Neural cell (in vitro differentiated cells): Measurements from ENCODE around the gene SLC35E4. TPM values are rescaled to one million over a fixed set of nuclear protein-coding genes. Genes with fewer than 3 reads are reported as not detected.
A peak's percentile ranks its signal among the peaks of the same experiment; 100 is the strongest.

Source experiments
- H2AFZ ChIP-seq: fragments of 200-600, 300-800 bp; sonication (generic), shearing (Covaris generic); 2 replicates; pipeline ENCODE4 v1.6.0; 2014; ENCODE audit warnings: low read depth, mild to moderate bottlenecking, antibody characterized with exemption, low read length, moderate library complexity
- H3F3A ChIP-seq: fragments of 200-600 bp; shearing (Covaris generic); 2 replicates; pipeline ENCODE4 v1.6.1; 2016; ENCODE audit warnings: mild to moderate bottlenecking, moderate library complexity, mixed read lengths, antibody characterized with exemption, low read length; ENCODE audit not compliant: insufficient read depth, poor library complexity, severe bottlenecking
- H3K27ac ChIP-seq: fragments of 200-600, 300-800 bp; sonication (generic), shearing (Covaris generic); 2 replicates; pipeline ENCODE4 v1.5.1; 2014; ENCODE audit warnings: mild to moderate bottlenecking, low read length, moderate library complexity
- H3K27me3 ChIP-seq: fragments of 300-800, 200-600 bp; sonication (generic), shearing (Covaris generic); 2 replicates; pipeline ENCODE4 v1.6.0; 2014; ENCODE audit warnings: mild to moderate bottlenecking, low read depth, low read length, moderate library complexity; ENCODE audit not compliant: insufficient read depth
- H3K36me3 ChIP-seq: fragments of 300-800, 200-600 bp; sonication (generic), shearing (Covaris generic); 2 replicates; pipeline ENCODE4 v1.5.1; 2014; ENCODE audit warnings: mild to moderate bottlenecking, antibody characterized with exemption, low read length, moderate library complexity; ENCODE audit not compliant: insufficient read depth
- H3K4me2 ChIP-seq: fragments of 300-800, 200-600 bp; sonication (generic), shearing (Covaris generic); 2 replicates; pipeline ENCODE4 v1.6.0; 2014; ENCODE audit warnings: mild to moderate bottlenecking, low read length
- H3K4me3 ChIP-seq: fragments of 300-800, 200-600 bp; sonication (generic), shearing (Covaris generic); 2 replicates; pipeline ENCODE4 v1.5.1; 2014; ENCODE audit warnings: mild to moderate bottlenecking, low read length, moderate library complexity
- H3K79me2 ChIP-seq: fragments of 200-600 bp; shearing (Covaris generic); replicated peaks from 2 replicates; pipeline ENCODE4 v1.6.0; 2014; ENCODE audit warnings: mild to moderate bottlenecking, low read length, moderate library complexity; ENCODE audit not compliant: insufficient read depth
- H3K9ac ChIP-seq: fragments of 300-800, 200-600 bp; sonication (generic), shearing (Covaris generic); 2 replicates; pipeline ENCODE4 v1.6.1; 2016; ENCODE audit warnings: mild to moderate bottlenecking, low read length, mixed read lengths
- H3K9me2 ChIP-seq: fragments of 200-600 bp; shearing (Covaris generic); 2 replicates; pipeline ENCODE4 v1.6.1; 2016; ENCODE audit warnings: mild to moderate bottlenecking, low read length, mixed read lengths; ENCODE audit not compliant: insufficient read depth
- H3K9me3 ChIP-seq: fragments of 200-600, 300-800 bp; sonication (generic), shearing (Covaris generic); 2 replicates; pipeline ENCODE4 v1.6.1; 2016; ENCODE audit warnings: mild to moderate bottlenecking, mixed run types, low read length, moderate library complexity, mixed read lengths
- H4K20me1 ChIP-seq: fragments of 200-600 bp; shearing (Covaris generic); 2 replicates; pipeline ENCODE4 v1.6.1; 2016; ENCODE audit warnings: mild to moderate bottlenecking, mixed run types; ENCODE audit not compliant: insufficient read depth
- CTCF ChIP-seq: fragments of 450-650 bp; IDR thresholded peaks from 2 replicates; pipeline ENCODE4 v1.5.1; 2014; ENCODE audit warnings: antibody characterized with exemption, mild to moderate bottlenecking, moderate library complexity; ENCODE audit not compliant: poor library complexity, severe bottlenecking
- EP300 ChIP-seq: fragments of 450-650 bp; conservative IDR thresholded peaks from 2 replicates; pipeline ENCODE4 v1.6.1; 2014; ENCODE audit warnings: antibody characterized with exemption, mild to moderate bottlenecking, moderate library complexity; ENCODE audit not compliant: poor library complexity, severe bottlenecking
- EZH2 ChIP-seq: fragments of 200-600, 300-800 bp; shearing (Covaris generic), sonication (generic); IDR thresholded peaks from 2 replicates; pipeline ENCODE4 v1.6.1; 2014; ENCODE audit warnings: antibody characterized with exemption, low read length, borderline replicate concordance, mild to moderate bottlenecking; ENCODE audit not compliant: insufficient read depth, poor library complexity, severe bottlenecking
- MXI1 ChIP-seq: fragments of 450-650 bp; conservative IDR thresholded peaks from 2 replicates; pipeline ENCODE4 v1.6.1; 2014; ENCODE audit warnings: antibody characterized with exemption, mild to moderate bottlenecking; ENCODE audit not compliant: poor library complexity, severe bottlenecking
- POLR2AphosphoS5 ChIP-seq: IDR thresholded peaks from 2 replicates; pipeline ENCODE4 v1.6.1; 2012
- RAD21 ChIP-seq: fragments of 450-650 bp; conservative IDR thresholded peaks from 2 replicates; pipeline ENCODE4 v1.6.1; 2014; ENCODE audit warnings: antibody characterized with exemption, mild to moderate bottlenecking, moderate library complexity
- REST ChIP-seq: IDR thresholded peaks from 2 replicates; pipeline ENCODE4 v1.6.1; 2012; ENCODE audit warnings: borderline replicate concordance
- SMC3 ChIP-seq: fragments of 450-650 bp; conservative IDR thresholded peaks from 2 replicates; pipeline ENCODE4 v1.6.1; 2014; ENCODE audit warnings: antibody characterized with exemption, mild to moderate bottlenecking, moderate library complexity; ENCODE audit not compliant: poor library complexity
- TAF1 ChIP-seq: IDR thresholded peaks from 2 replicates; pipeline ENCODE4 v1.6.1; 2012; ENCODE audit warnings: low read depth
- polyA plus RNA-seq: library from polyadenylated mRNA; depleted of rRNA; stranded (reverse); fragments of >200 nt; gene quantifications from 2 replicates; pipeline ENCODE4 v1.2.3, GENCODE V29; 2014

SLC35E4 gene
- polyA plus RNA-seq, 1 donor from 2014 or later, result 5.5 TPM

DNA sequence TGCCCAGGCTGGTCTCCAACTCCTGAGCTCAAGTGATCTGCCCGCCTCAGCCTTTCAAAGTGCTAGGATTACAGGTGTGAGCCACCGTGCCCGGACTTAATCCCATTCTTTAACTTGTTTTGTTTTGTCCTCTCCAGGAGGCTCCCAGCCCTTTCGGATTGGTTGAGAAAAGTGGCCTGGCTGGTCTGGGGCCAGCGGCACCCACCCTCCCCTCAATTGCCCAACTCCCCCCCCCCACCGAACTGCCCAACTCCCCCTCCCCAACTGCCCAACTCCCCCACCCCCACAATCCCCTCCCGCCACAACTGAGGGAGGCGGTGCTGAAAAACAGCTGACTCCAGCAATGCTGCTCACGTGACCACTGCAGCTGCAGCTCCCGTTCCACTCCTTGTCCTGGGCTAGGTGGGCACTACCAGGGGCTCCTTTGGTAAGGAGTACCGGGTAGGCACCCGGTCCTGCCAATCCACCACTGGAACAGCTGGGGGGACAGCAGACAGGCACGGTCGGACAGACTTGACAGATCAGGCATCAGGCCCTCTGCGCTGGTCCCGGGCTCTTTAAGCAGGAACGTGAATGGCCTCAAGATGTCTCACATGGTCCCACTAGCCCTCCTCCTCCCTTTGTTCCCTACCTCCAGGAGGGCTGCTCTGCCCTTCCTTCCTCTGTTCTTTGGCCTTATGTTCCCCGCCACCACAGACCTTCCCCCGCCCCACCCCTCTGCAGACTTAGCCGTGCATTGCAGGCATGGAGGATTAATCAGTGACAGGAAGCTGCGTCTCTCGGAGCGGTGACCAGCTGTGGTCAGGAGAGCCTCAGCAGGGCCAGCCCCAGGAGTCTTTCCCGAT is 28.9 kb upstream of the SLC35E4 start, which contains the start of gene TCN2:
Gene TCN2 (plus strand): TSS at position 720 of the 845 bp plus-strand sequence. CDS start 158 bp downstream, outside the sequence.
- peak within 1 kb of the TSS; percentile 85 for H3K9ac ChIP-seq

More for the DNA sequence above, 28.9 kb upstream of the SLC35E4 start, which contains the start of gene TCN2:
- TF ChIP-seq CTCF (peak; percentile 25), REST (peak; percentile 76), SMC3 (peak; percentile 37), TAF1 (peak; percentile 84), RAD21 (peak; percentile 45), EZH2 (no peak), MXI1 (peak; percentile 70), POLR2AphosphoS5 (peak; percentile 83), EP300 (no peak)
- H3F3A ChIP-seq, result no peaks in the 10 kb centered on the region
- peak within 1 kb of the TSS; percentile 97 for H2AFZ ChIP-seq
- H4K20me1 ChIP-seq, result no peaks in the 10 kb centered on the region
- H3K79me2 ChIP-seq, result peaks cover 11% of the 10 kb centered on the region
- peak within 1 kb of the TSS; percentile 72 for H3K4me3 ChIP-seq
- H3K9me3 ChIP-seq, result no peaks in the 10 kb centered on the region
- no peaks in the 10 kb centered on the region for H3K9me2 ChIP-seq
- no peaks in the 10 kb centered on the region for H3K36me3 ChIP-seq
- H3K4me2 ChIP-seq, result peak within 1 kb of the TSS; percentile 64
- H3K27ac ChIP-seq, result peak within 1 kb of the TSS; percentile 80
- no peaks in the 10 kb centered on the region for H3K27me3 ChIP-seq
